CD4-positive, alpha-beta T cell treated with Interferon alpha-2 for 1 hour (primary cell): ENCODE results near the gene RSRP1.

Experiments
- DNase-seq, 2 donors: peaks; one replicate each; pipeline ENCODE4 v3.0.0-alpha.2; 2020 to 2022

RSRP1 gene

GRCh38 chr1:25216123-25216522, 31.1 kb downstream of the RSRP1 start:
- DNase-seq: no peak

- DNase-seq: no peak
Measured at GRCh38 chr1:25212725-25213124, 34.5 kb downstream of the RSRP1 start.

DNA sequence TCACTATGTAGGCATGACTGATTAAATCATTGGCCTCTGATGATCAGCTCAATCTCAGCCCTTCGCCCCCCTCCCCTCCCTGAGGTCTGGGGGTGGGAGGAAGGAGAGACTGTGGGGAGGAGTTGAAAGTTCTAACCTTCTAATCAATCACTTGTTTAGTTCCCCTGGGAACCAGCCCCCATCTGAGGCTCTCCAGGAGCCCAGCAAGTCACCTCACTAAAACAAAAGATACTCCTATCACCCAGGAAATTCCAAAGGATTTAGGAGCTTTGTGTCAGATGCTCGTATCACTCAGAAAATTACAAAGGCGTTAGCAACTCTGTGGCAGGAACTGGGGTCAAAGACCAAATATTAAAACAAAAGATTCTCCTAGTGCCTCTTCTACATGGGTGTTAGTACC, 36.5 kb downstream of the RSRP1 start:
- DNase-seq: no peak

DNA sequence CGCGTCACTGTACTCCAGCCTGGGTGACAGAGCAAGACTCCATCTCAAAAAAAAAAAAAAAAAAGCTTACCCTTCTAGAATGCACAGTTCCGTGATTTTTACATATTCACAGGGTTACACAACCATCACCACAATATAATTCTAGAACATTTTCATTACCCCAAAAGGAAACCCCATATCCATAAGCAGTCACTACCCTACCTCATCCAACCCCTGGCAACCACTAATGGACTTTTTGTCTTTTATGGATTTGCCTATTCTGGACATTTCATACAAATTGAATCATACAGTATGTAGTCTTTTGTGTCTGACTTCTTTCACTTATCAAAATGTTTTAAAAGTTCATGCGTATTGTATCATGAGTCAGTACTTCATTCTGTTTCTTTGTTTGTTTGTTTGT, 37.7 kb downstream of the RSRP1 start:
- no peak for DNase-seq

DNA sequence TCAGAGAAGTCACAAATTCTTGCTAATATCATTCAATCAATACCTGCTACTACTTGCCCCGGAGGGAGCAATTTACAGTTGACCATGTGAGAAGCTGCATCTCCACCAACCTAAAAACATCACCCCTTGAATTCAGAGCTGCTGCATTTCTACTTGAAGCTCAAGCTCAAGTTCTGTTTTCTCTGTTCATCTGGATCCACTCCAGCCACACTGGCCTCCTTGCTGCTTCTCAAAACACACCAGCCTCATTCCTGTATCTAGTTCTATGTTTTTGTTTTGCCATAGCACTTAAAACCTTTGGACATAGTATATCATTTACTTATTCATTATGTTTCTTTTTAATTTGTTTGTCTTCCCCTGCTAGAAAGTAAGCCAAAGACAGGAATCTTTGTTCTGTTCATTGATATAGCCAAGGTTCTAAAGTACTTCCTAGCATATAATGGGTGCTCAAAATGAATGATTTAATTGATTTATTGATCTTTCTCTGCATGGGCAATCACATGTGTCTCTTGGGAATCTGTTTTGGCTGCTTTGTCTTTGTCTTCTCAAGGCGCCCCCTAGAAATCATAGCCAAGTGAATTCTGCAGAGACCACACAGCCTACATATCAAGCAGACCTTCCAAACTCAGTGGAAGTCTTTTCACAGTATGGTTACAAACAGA, 38.6 kb downstream of the RSRP1 start:
- no peak for DNase-seq

DNA sequence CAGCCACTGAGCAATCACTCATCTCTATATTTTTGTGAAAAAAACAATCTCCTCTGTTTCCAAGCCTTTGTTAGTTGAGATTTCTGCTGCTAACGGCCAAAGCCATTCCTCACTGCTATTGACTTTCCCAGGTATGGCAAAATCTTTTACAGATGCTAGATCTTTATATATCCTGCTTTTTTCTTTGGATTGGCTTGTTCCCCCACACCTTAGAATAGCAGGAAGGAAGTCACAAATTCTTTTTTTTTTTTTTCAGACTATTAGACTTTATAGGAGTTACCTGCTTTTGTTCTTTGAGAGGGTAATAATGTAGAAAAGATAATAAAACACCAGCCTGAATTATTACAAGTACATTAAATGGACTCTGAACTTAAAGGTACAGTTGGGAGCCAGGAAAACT, 39.2 kb downstream of the RSRP1 start:
- no peak for DNase-seq

- DNase-seq: no peak
Measured at GRCh38 chr1:25206201-25206600, 41.1 kb downstream of the RSRP1 start.

GRCh38 chr1:25205786-25206185, 41.5 kb downstream of the RSRP1 start:
- DNase-seq: no peak

DNA sequence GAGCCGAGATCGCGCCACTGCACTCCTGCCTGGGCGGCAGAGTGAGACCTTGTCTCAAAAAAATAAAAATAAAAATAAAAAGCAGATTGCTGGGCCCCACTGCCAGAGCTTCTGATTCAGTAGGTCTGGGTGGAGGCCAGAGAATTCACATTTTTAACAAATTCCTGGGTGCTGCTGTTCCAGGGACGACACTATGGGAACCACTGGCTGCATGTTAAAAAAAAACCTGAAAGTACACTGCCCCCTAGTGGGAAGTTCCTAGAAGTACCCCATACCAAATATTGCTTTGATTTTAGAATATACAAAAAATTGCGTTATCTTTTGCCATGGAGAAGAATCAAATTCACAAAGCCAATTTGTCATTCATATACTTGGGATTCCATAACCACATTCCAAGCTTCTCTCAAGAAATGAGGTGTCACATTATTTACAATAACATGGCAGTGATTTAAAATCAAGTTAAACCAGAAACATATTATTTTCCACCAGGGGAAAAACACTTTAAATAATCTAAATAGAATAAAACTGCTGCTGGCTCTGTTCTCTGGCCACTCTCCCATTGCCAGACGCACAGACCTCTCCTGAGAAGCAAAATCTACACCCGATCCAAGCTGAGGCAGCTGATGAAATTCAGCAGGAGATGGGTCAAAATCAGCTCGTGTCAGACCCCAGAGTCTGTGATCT, 42.3 kb downstream of the RSRP1 start:
- DNase-seq: peak in 1 of 2 donors; percentile 55

- DNase-seq: no peak
Measured at GRCh38 chr1:25201006-25201405, 46.2 kb downstream of the RSRP1 start.

- no peak for DNase-seq
Measured at GRCh38 chr1:25199819-25200620, 47.2 kb downstream of the RSRP1 start.

GRCh38 chr1:25198663-25199252, 48.5 kb downstream of the RSRP1 start:
- no peak for DNase-seq

DNA sequence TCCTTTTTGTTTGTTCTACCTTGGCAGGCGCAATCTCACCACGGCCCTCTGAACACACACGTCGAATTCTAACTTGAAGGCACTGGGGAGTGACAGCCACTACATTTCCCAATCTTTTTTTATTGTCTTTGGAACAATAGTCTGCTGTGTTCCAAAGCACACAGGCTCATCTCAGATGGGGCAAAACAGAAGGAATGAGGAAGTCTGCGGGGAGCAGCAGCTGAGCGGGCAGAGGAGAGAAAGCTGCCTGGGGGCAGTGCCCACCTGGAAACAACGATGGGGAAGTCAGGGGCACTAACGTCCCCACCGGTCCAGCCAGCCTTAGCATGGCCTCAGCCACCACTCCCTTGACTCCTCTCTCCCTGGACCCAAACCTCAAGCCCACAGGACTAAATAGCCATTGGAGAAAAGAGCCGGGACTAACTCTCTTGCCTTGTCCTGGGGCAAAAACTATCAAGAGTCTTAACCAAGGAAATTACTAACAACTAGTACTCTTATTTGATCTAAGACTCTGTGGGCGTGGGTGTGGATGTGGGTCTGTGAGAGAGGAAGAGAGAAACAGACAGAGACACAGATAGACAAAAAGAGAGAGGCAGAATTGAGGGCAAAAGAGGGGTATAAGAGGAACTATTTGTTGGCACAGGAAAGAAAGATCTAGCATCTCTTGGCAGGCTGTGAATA, 49.1 kb downstream of the RSRP1 start:
- DNase-seq: no peak

DNA sequence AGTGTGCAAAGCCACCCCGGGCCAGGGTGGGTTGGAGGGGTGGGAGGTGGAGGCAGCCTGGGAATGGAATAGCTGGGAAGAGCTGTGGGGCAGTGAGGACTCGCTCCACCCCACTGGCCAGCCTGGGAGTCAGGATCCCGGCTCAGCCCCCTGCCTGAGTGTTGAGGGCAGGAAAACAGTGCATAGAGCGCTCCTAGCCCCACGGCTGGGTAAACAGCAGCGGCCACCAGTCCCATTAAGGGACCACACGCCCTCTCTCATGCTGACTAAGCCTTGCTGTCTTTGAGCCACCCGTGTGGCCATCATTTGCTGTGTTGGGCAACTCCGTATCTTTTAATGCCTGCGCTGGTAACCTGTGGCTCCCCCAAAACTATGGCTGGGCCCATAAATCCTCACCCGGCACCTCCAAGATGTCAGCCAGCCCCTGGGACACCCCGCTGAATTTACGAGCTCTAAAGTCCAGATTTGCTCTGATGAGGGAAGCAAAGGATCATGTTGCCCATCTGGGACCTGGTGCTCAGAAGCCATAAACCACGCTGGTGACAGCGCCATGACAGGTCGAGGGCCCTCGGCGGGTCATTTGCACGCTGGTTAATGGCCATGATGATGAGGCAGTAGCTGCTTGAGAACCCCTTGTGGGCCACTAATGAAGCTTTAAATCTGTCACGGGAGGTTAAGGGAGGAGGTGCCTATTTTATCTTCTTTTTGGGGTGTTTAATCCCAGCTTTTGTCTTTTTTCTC, 49.8 kb downstream of the RSRP1 start:
- no peak for DNase-seq

GRCh38 chr1:25196830-25197229, 50.4 kb downstream of the RSRP1 start:
- DNase-seq: no peak

GRCh38 chr1:25195835-25196234, 51.4 kb downstream of the RSRP1 start:
- DNase-seq: no peak

DNA sequence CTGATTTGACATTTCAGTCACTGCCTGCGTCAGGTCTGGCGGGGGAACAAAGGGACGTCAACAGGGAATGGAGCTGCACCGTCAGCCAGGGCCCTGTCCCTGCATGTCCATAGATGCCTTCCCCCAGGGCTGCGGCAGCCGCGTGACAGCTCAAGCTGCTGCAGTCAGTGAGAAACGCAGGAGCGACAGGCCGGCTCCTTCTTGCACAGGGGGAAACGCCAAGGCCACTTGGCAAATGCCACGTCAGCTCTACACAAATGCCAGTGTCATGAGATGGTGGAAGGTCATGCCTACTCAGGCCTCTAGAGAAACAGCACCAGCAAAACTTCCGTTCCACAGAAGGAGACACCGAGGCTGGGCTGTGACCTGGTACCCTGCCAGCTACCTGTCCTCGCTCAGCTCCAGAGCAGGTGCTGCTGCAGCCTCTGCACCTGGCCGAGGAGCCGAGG, 52.7 kb downstream of the RSRP1 start:
- DNase-seq: no peak

GRCh38 chr1:25194054-25194453, 53.2 kb downstream of the RSRP1 start:
- DNase-seq: no peak

GRCh38 chr1:25193229-25193628, 54.0 kb downstream of the RSRP1 start:
- no peak for DNase-seq
